GM12875 (cell line): Measurements from ENCODE around the gene A1BG.
A peak's percentile ranks its signal among the peaks of the same experiment; 100 is the strongest.

Experiments used
- H3K4me3 ChIP-seq: one replicate; pipeline ENCODE4 v1.5.1; 2011; ENCODE audit warnings: low read depth, low read length, control low read depth
- TF ChIP-seq, protein P1 (sequence below): IDR thresholded peaks from 2 replicates; pipeline ENCODE4 v1.5.1; 2011; ENCODE audit warnings: low read depth, mild to moderate bottlenecking, control low read depth, inconsistent platforms, low read length, moderate library complexity, borderline replicate concordance; ENCODE audit not compliant: insufficient read depth

Gene A1BG

DNA sequence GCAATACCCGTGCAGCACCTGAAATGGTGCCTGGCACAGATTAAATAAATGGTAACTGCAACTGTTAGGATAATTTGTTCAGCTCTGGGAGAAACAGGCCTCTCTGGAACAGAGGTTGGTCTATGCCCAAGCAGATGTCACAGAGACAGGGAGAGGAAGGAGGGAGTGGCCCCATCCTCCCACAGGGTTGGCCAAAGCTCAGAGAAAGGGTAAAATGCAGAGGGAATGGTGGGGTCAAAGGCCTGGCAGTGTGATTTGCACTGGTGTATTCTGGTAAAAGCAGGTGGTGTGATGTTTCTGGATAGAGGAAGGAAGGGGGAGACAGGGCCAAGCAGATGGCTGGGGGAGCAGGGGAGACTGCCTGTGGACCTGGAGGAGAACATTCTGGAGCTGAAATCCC is 17.1 kb downstream of the A1BG start:
- TF ChIP-seq, protein P1, sequence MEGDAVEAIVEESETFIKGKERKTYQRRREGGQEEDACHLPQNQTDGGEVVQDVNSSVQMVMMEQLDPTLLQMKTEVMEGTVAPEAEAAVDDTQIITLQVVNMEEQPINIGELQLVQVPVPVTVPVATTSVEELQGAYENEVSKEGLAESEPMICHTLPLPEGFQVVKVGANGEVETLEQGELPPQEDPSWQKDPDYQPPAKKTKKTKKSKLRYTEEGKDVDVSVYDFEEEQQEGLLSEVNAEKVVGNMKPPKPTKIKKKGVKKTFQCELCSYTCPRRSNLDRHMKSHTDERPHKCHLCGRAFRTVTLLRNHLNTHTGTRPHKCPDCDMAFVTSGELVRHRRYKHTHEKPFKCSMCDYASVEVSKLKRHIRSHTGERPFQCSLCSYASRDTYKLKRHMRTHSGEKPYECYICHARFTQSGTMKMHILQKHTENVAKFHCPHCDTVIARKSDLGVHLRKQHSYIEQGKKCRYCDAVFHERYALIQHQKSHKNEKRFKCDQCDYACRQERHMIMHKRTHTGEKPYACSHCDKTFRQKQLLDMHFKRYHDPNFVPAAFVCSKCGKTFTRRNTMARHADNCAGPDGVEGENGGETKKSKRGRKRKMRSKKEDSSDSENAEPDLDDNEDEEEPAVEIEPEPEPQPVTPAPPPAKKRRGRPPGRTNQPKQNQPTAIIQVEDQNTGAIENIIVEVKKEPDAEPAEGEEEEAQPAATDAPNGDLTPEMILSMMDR: no peak
- H3K4me3 ChIP-seq: no peak overlapping the region

DNA sequence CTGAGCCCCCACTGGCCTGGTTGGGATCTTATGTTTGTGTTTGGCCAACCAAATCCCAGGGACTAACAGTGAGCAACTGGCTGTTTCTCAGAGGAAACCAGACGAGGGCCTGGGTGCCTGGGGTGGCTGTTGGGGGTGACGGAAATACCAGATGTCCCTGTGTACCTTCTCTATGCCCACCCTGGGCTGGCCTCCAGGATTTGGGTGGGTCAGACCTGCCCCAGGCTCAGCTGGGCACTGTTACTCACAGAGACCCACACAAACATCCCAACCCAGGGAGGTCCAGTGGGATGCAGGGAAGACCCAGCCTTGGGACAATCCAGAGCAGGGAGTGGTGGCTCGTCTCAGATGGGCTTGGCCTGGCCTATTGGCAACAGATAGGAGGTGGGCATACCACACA is 17.7 kb downstream of the A1BG start:
- no peak overlapping the region for H3K4me3 ChIP-seq

DNA sequence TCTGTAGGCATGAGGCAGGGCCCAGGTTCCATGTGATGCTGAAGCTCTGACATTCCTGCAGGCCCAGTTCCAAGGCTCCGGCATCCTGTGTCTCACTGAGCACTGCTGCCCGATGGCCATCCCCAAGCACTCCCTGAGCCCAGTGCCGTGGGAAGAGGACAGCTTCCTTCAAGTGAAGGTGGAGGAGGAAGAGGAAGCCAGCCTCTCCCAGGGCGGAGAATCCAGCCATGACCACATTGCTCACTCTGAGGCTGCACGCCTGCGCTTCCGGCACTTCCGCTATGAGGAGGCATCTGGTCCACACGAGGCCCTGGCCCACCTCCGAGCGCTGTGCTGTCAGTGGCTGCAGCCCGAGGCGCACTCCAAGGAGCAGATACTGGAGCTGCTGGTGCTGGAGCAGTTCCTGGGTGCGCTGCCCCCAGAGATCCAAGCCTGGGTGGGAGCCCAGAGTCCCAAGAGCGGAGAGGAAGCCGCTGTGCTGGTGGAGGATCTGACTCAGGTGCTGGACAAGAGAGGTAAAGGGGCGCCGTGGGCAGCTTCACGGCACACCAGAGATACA is 18.5 kb downstream of the A1BG start:
- H3K4me3 ChIP-seq: no peak overlapping the region
- TF ChIP-seq, protein P1: no peak

More for the DNA sequence above, 17.7 kb downstream of the A1BG start:
- TF ChIP-seq, protein P1: no peak

DNA sequence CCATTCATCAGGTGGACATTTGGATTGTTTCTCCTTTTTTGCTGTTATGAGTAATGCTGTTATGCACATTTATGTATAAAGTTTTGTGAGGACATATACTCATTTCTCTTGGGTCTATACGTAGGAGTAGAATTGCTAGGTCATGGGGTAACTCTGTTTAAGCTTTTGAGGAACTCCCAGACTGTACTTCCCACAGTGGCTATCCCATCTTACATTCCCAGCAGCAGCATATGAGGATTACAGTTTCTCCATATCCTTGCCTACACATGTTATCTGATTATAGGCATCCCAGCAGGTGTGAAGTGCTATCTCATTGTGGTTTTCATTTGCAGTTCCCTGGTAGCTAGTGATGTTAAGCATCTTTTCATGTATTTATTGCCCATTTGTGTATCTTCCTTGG is 20.6 kb downstream of the A1BG start:
- TF ChIP-seq, protein P1: no peak
- H3K4me3 ChIP-seq: no peak overlapping the region

DNA sequence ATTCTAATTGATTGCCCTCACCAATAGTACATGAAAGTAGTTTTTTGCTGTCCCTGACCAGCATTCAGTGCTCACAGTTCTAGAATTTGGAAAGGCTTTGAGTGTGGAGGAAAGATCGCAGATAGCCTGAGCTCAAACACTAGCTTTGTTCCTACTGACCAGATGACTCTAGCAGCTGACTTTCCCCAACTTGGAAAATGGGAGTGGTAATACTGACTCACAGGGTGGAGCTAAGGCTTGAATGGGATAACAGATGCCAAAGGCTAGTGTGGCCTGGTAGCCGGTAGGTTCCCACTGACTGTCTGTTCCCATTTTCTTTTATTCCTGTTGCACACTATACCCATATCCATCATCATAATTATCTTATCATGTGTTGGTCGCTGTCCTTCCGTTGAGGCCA is 22.8 kb downstream of the A1BG start:
- no peak overlapping the region for H3K4me3 ChIP-seq
- TF ChIP-seq, protein P1: no peak

DNA sequence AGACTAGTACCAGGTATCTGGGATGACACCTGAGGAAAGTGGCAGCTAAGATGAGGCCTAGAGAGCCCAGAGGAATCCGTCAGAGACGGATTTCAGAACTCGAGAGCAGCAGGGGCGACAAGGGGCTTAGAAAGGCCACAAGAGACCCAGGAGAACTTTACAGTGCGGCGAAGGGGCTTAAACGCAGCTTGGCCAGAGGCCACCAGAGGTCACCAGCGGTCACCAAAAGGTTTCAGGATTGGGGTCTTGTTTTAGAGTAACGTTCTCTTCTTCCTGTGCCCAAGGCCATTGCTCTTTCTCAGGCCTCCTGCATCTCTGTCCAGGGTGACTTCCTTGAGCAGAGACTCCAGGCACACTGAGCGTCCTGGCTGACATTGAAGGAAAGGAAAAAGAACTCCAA is 24.3 kb downstream of the A1BG start:
- TF ChIP-seq, protein P1: peak; percentile 50
- H3K4me3 ChIP-seq: no peak overlapping the region

DNA sequence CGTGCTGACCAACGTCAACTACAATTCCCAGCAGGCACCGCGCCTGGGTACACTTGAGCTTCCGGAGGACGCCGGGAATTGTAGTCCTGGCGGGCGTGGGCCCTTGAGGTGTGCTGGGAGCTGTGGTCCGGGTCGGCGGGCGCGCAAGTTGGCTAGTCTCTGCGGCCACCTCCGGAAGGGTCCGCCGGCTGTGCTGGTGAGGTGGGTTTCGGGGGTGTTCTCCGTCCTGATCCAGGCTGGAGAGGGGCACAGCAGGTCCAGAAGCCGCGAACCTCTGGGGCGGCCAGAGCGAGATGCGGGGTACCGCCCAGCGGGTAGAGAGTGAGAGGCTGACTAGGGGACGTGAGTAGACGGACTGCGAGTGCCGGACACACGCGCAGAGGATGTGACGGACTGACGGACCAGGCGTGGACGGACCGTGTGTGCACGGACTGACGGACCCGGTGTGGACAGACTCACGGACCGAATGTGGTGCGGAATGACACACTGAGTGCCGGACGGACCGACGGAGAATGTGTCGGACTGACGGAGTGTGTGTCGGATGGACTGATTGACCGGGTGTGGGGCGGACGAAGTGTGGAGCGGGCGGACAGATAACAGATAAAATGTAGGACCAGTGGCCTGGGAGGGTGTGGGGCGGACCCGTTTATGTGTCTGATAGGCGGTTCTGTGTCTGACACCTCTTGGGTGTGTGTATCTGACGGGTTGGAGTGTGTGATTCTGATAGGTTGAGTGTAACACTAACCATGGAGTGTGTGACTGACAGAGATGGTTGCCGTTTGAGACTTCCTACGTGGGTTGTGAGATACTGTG is 26.2 kb downstream of the A1BG start, which contains the start of gene ZSCAN22:
ZSCAN22 (plus strand) TSS at position 81 of the 813 bp plus-strand sequence. CDS start 7,809 bp downstream, outside the sequence.
- H3K4me3 ChIP-seq: peak within 1 kb of the TSS; percentile 71
- TF ChIP-seq, protein P1: no peak
